ENCODE data around the gene MCHR1.
"Not testable (repeated sequence)": the region's sequence is repeated elsewhere in the genome, so short reads cannot be mapped to it uniquely, and the experiment has no call there.

Gene MCHR1

DNA sequence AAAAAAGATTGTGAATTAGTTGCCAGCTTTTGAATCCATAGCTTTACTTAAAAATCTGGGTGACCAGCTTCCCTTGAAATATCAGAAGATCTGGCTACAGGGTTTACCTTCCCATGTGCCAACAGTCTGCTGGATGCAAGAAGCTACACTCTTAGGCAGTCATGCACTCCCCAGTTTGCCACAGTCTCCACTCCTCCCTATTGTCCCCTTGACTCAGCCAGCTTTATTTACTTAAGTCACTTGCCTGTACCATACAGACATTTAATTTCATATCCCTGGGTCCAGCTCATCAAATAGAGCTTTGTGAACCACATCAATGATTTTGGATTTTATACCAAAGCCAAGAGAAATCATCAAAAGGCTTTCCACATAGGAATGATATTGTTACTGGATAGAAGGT lies 12.2 kb downstream of the MCHR1 start:
- DNase-seq, result no peak

DNA sequence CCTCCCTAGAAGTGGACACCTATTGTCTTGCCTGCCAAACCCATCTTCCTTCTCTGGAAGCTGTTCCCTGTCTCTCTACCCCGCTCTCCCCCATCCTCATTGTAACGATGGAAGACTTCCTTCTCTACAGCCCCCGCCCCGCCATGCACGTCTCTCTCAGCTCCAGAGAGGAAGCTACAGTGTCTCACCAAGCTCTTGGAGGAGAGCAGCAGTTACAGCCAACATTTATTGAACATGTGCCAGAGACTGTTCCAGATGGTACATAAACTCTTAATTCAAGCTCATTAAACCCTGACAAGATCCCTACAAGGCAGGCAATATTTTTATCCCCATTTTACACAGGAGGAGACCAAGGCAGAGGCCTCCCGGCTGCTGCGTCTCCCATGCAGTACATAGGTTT lies 15.1 kb downstream of the MCHR1 start:
- DNase-seq, result no peak

DNA sequence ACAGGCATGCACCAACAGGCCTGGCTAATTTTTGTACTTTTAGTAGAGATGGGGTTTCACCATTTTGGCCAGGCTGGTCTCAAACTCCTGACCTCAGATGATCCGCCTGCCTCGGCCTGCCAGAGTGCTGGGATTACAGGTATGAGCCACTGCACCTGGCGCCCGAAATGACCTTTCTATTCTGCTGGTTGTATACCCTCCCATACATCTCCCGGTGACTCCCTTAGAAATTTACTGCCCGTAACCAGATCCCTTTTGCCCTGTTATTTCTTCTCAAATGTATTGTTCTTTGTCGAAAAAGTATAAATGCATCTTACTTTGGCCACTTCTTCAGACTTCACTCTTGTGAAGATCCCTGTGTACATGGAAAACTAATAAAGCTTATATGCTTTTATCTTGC lies 22.0 kb downstream of the MCHR1 start:
- DNase-seq, result no peak

DNA sequence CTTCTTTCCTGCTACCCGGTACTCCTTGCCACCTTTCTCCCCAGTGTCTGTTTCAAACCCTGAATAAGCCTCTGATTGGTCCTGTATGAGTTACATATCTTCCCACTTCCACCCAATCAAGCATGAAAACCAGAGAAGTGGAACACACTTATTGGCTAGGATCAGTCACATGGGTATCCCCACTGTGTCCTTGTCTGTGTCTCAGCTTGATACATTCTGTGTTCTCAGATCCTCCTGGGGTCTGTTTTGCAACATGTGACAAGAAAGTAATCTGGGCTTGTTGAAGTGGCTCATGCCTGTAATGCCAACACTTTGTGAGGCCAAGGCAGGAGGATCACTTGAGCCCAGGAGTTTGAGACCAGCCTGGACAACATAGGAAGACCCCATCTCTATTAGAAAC lies 23.9 kb downstream of the MCHR1 start:
- DNase-seq, result no peak

DNA sequence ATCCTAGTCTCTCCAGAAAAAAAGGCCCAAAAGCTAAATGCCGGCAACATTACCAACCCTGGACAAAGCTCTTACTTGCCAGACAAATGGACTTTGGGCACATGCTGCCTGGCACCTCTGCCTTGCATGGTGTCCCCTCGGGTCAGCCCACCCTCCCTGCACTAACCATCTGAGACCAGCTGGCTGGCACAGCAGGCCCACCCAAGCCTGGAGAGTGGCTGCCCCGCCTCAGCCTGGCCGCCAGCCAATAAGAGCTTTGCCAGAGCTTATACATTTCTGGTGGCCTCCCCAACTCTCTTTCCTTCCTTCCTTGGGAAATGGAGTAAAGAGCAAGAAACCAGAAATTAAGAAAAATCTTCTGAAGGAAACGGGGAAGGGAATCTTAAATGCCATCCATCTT lies 24.5 kb downstream of the MCHR1 start:
- DNase-seq, result no peak

DNA sequence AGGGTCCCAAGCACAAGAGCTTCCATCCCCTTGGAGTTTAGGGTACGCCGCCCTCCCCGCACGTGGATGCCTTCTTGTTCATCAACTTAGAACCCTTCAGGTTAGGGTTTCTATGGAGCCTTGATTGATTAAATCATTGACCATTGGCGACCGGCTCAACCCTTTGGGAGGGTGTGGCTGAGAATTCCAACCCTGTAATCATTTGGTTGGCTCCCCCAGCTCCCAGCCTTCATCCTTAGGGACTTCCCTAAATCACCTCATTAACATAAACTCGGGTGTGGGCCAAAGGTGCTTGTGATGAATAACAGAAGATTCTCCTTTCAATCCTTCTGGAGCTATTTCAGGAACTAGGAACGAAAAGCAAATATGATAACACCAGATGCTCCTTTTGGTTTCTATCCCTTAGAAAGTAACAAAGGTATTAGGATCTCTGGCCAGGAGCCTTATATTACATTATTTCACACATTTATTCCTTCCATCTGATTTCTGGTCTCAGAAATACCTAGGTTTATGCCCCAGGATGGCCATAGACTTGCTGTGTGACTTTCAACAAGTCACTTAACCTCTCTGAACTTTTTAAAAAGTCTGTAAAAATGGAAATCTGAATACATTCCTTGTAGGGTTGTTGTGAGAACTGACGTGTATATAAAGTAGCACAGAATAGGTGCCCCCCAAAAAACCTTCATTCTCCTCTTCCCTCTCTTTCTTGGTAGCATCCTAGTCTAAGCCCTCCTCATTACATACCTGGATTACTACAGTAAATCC lies 26.8 kb downstream of the MCHR1 start:
- no peak for DNase-seq

DNA sequence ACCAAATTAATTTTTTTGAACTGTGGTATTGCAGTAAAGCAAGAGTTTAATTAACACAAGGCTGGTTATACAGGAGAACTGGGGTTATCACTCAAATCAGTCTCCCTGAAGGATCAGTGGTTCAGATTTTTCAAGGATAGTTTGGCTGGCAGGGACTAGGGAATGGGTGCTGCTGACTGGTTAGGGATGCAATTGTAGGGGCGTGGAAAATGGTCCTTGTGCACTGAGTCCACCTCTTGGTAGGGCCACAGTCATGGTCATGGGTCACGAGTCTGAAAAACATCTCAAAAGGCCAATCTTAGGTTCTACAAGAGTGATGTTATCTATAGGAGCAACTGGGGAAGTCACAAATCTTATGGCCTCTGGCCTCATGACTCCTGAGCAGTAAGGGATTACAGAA lies 27.9 kb downstream of the MCHR1 start:
- DNase-seq, result no peak

DNA sequence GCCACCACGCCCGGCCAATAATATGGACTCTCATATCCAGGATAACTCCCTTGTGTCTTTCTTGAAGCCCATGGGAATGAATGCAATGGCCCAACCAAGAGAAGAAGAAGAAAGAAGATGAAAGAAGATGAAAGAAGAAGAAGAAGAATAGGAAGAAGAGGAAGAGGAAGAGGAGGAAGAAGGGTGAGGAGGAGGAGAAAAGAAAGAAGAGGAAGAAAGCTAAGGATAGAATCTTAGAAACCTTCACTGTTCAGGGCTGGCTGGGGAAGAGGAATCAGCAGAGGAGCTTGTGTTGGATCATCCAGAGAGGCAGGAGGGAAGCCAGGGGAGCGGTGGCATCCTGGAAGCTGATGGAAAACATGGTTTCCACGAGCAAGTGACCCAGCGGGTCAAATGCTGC lies 28.9 kb downstream of the MCHR1 start:
- DNase-seq, result no peak

DNA sequence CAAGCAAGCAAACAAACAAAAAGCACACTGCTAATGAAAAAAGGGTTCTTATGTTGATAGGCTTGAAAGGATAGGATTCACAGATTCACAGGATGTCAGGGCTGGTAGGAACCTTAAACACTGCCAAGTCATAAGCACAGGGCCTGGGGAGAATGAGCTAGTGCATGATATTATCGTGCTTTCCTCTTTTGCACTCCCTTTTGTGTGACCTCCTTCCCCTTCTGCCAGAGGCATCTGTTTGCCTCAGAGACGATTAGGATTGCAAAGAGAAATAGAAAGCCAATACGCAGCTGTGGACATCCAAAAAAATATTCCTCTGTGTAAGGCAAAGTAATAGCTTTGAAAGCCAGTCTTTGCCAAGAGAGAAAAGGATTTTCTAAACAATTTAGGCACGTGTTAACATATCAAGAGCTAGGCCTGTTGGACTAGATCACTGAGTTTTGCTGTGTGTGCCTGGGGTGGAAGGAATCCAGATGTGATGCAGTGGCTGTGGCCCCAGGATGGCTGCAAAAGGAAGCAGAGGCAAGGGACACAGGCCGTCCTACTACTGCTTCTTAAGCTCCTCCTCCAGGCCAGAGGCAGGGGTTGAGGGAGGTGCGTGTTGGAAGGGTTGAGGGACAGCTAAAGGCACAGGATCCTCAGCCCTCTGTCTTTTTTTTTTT lies 30.6 kb downstream of the MCHR1 start:
- no peak for DNase-seq

DNA sequence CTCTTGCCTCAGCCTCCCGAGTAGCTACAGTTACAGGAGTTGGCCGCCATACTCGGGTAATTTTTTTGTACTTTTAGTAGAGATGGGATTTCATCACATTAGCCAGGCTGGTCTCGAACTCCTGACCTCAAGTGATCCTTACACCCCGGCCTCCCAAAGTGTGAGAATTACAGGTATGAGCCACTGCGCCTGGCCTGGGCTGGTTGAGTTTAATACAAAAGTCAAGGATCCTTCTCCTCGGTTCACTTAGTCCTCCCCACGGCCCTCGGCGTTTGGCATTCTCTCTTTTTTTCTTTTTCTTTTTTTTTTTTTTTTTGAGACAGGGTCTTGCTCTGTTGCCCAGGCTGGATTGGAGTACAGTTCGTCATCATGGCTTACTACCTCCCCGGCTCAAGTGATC lies 33.0 kb downstream of the MCHR1 start:
- DNase-seq, result no peak

DNA sequence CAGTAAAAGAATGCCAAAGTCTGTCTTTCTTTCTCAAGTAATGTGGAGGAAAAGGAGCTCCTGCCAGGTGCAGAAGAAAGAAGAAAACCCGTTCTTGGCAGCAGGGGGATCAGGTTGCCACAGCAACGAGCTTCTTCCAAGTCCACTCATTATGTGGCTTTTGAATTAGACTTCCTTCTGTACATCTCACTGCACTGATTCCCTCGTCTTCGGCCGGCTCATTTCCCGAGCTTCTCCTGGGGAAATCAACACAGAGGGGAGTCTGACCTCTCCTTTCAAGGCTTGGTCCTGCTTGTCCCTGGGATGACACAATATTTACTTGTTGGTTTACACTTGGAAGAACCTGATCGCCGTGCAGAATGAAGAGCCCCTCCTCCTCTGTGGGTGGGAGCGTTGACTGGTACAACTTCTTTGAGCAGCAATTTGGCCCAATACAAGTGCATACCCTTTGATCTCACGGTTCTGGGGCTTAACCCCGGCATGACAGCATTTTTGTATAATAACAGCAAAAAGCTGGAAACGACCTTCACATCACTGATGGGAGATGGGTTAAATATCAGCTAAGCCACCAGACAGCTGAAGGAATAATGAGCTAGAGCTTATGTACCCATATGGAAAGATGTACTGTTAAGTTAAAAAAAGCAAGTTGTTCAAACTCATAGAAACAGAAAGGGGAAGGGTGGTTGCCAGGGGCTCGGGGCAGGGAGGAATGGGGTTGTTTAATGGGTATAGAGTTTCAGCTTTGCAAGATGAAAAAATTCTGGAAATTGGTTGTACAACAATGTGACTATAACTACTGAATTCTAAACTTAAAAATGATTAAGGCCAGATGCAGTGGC lies 35.4 kb downstream of the MCHR1 start:
- no peak for DNase-seq

DNA sequence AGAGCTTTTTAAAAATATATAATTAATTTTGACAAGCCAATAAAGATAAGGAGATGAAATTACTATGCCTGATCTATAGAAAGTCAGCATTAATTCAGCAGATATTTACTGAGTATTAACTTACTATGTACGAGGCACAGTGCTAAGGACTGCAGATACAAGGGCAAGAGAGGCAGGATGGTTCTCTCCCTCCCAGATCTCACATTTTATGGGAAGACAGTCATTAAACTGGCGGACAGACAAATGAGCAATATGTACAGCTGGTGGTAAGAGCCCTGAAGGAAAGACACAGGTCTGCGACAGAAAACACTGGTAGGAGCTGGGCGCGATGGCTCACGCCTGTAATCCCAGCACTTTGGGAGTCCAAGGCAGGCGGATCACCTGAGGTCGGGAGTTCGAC lies 36.8 kb downstream of the MCHR1 start:
- no peak for DNase-seq

DNA sequence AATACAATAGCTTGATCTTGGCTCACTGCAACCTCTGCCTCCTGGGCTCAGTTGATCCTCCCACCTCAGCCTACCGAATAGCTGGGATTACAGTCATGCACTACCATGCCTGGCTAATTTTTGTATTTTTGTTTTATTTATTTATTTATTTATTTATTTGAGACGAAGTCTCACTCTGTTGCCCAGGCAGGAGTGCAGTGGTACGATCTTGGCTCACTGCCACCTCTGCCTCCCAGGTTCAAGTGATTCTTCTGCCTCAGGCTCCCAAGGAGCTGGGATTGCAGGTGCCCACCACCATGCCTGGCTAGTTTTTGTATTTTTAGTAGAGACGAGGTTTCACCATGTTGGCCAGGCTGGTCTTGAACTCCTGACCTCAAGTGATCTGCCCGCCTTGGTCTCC lies 38.4 kb downstream of the MCHR1 start:
- DNase-seq, result not testable (repeated sequence)

DNA sequence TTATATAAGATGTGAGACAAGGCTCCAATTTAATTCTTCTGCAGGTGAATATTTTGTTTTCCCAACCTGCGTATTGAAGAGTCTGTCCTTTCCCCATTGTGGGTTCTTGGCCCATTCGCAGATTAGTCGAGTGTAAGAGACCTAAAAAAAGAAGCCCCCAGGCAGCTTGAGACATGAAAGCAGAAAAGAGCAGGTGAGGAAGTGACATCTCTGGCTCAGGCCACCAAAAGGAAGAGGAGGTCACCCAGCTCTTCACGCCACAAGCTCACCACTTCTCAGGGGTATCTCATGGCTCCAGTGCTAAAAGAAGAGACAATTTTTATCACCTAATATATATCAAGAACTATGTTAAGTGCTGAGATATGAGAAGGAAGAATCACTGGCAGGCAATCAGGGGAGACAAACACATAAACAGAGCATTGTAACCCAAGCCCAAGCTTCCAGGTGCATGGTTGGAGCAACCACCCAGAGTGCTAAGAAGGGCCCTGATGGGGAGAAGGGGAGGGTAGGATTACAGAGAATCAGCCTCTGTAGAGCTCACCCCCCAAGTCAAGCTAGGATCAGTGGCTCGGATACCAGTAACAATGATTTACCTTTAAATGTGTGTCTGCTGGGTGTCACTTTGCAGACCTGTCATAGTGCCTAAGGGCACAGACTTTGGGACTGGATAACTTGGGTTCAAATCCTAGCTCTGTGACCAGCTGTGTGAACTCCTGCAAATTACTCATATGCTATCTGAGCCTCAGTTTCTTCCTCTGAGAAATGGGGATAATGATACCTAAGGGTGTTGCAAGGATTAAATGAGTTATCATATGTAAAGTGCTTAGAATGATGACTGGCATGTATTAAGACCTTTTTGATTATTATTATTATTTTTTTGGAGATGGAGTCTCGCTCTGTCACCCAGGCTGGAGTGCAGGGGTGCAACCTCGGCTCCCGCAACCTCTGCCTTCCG lies 39.2 kb downstream of the MCHR1 start:
- DNase-seq, result no peak

DNA sequence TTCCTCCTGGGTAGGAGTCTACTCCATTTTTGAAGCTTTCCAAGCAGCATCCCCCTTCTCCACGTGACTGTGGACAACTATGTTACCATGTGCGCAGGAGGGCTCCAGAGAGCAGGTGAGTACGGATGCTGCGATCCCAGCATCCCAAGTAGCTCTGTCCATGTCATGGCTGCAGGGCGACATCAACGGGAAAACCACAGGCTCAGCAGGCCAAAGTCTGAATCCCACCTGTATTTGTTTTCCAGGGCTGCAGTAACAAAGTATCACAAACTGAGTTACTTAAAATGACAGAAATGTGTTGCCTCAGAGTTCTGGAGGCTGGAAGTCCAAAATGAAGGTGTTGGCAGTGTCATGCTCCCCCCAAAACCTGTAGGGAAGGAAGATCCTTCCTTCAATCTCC lies 40.3 kb downstream of the MCHR1 start:
- DNase-seq, result no peak

DNA sequence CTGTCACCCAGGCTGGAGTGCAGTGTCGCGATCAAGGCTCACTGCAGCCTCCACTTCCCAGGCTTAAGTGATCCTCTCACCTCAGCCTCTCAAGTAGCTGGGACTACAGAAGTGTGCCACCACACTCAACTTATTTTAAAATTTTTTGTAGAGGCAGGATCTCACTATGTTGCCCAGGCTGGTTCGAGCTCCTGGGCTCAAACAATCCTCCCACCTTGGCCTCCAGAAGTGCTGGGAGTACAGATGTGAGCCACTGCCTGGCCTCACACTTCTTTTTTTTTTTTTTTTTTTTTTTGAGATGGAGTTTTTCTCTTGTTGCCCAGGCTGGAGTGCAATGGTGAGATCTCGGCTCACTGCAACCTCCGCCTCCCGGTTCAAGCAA lies 40.9 kb downstream of the MCHR1 start:
- not testable (repeated sequence) for DNase-seq

DNA sequence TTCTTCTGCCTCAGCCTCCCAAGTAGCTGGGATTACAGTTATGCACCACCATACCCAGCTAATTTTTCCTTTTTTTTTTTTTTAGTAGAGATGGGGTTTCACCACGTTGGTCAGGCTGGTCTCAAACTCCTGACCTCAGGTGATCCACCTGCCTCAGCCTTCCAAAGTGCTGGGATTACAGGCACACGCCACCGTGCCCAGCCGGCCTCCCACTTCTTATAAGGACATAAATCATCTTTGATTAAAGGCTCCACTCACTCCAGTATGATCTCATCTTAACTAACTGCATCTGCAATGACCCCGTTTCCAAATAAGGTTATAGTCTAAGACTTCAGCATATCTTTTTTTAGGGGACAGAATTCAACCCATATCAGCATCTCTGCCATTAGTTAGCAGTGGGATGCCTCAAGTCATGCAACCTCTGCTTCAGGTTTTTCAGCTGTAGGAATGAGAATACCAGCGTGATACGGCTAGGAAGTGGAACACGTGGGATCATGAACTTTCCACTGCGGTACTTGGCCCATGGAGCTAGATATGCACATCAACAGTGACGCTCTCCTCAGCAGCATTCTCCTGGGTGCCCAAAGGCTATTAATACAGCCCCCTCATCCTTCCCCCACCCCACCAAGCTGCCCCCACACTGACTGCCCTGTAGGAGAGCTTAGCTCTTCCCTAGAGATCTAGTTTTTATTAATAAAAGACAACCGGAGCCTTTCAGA lies 41.4 kb downstream of the MCHR1 start:
- no peak for DNase-seq

DNA sequence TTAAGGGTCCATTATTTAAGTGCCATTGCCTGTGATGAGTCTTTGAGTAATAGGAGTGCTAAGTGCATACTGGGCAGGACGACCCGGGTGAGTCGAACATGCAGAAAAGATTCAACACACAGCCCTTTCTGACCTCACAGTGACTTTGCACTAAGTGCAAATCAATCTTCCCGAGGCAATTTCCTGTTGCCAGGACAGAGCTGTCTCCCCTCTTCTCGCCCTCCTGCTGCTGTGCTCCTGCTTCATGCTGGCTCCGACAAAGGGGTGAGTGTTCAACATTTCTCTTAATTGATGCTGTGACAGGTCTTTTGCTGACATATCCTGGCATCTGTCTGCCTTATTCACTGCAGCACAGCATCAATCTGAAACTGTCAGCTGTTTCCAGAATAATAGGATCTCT lies 42.0 kb downstream of the MCHR1 start:
- no peak for DNase-seq

DNA sequence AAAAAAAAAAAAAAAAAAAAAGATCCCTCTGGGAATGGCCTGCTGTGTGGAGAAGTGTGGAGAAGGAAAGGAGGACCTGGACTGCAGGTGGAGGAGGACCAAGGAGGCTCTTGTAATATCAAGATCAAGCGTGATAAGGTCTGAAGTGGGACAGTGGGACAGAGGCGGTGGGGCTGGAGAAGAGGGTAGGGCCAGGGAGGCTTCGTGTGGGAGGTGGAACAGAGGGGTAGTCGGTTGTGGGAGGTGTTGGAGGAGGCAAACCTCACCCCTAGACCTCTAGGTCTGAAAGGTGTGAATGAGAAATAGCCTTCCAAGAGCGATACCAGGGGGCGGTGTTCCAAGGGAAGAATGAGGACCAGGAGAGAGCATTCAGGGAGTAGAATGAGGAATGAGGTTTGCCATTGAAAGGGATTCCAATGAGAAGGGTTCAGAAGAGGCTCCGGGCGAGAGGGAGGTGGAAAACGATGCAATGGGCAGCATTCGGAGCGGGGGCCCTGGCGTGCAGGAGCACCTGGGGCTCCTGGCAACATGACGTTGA lies 44.2 kb downstream of the MCHR1 start:
- DNase-seq, result no peak

DNA sequence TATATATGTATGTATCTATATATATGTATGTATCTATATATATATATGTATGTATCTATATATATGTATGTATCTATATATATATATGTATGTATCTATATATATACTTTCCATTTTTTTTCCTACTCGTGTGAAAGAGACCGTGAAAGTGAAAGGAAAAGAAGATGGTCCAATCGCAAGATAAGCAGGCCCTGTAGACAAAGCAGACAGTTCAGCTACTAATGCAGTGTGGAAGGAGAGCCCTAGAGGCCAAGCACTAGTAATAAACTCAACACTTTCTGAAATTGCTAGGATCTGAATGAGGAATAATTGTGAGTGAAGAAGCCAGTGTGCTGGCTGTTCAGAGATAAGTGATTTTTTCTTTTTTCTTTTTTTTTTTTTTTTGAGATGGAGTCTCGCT lies 47.2 kb downstream of the MCHR1 start:
- DNase-seq, result no peak

DNA sequence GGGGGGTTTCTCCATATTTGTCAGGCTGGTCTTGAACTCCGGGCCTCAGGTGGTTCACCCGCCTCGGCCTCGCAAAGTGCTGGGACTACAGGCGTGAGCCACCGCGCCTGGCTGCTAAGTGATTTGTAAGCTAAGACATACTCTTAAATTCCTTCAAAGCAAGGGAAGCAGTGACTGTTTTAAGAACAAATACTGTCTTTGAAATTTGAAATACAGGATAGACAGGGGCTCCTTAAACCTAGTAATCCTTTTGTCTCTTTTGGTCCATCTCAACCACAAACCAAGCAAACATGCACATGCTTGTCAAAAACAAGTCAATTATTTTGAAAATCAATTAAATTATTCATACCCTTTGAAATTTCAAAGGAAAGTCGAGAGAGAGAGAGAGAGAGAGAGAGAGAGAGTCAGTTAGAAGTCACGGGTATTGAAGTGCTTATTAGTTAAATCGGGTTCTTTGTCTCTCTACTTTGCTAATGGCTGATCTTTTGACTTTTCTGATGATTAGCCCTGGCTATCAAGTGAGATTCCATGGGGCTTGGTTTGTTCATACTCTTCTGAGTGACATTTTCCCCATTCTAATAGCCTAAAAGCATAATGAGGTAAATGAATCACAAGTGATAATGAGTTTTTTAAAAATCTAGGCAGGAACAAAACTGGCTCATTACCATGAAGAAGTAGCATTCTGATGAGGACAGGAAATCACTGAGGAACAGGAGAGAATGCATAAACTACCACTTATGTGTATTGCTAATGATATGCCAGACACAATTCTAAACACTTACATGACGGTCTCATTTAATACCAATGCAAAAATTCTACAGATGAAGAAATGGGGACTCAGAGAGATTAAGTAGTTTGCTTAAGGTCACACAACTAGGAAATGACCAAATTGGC lies 48.0 kb downstream of the MCHR1 start:
- DNase-seq, result no peak

All from T1000 (cell line).